ENCODE data around the gene ADGB. TPM values are rescaled to one million over a fixed set of nuclear protein-coding genes. Genes with fewer than 3 reads are reported as not detected.

Gene ADGB
- total and polyA plus RNA-seq, 4 donors, result 0.23 TPM; not detected in 3

DNA sequence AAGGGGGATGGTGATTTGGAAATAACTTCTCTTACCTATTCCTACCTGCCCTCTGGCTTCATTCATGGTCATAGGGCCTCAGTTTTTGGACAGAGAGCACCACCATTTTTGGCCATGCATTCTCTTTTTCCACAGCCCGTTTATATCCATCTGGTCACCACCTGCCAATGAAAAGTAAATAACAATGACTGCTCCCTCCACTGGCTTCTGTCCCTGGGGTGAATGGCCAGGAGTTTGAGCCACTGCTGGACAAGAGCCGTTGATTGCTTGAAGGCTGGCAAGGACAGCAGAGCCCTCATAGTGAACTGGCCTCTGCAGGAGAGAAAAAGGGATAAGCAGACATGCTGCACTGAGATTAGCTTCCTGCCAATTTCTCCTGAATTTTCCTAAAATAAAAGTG, 261.8 kb downstream of the ADGB start (continued):
- TF ChIP-seq ZBTB33 (IDR thresholded peaks at IDR 0.05) (peak; percentile 62), NR2F2 (IDR thresholded peaks at IDR 0.05) (no peak), GABPA (IDR thresholded peaks at IDR 0.05 in 1 of 2, conservative IDR thresholded peaks at IDR 0.05 in 1 of 2) (no peak), TAF1 (conservative IDR thresholded peaks at IDR 0.05) (no peak), RAD21 (IDR thresholded peaks at IDR 0.05) (peak; percentile 65 to 74), RXRA (IDR thresholded peaks at IDR 0.05) (peak; percentile 100)

DNA sequence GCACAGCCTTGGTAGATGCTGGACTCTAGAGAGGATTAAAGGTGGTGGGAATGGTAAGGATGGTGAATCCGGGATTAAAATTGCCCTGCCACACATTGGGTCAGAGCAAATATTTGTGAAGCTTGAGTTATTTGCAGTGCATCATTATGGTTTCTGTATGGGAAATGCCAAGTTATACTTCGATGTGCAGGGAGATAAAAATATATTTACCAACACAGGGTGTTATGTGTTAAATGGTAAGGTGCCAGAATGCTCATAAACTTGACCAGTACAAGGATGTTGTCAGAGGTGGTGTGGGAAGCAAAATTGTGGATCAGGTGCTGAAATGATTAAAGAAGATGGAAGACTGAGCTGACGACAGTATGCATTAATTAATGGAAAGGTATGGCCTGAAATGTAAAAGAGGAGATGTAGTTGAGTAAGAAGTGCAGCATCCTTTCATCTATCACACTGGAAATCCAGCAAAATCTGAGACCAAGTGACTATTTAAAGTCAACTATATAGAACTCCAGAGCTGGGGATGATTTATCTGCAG, 262.3 kb downstream of the ADGB start:
- peaks cover 0 to 32% (median 27%) of the 10 kb centered on the region in 4 donors for H3K4me1 ChIP-seq (ENCODE audit: control insufficient read depth in 4 of 4, insufficient read depth in 4 of 4, low read length in 3 of 4)
- no peaks in the 10 kb centered on the region for H3K36me3 ChIP-seq (ENCODE audit: control insufficient read depth in 4 of 4, insufficient read depth in 3 of 4, low read depth in 1 of 4, low read length in 3 of 4)
- no peak for TF ChIP-seq YY1 (IDR thresholded peaks at IDR 0.05)
- TF ChIP-seq MAX (IDR thresholded peaks at IDR 0.05), result no peak
- TF ChIP-seq REST (IDR thresholded peaks at IDR 0.05), result no peak
- TF ChIP-seq EGR1 (IDR thresholded peaks at IDR 0.05; ENCODE audit: low read depth in 2 of 2), result no peak
- no peak for TF ChIP-seq ZBTB33 (IDR thresholded peaks at IDR 0.05)
- TF ChIP-seq CTCF (IDR thresholded peaks at IDR 0.05; ENCODE audit: low read depth, low read length, missing input control), result no peak
- TF ChIP-seq HNF4A (conservative IDR thresholded peaks at IDR 0.05), result no peak
- no peak for TF ChIP-seq SP1 (IDR thresholded peaks at IDR 0.05)
- no peak for TF ChIP-seq FOXA1 (IDR thresholded peaks at IDR 0.05)
- no peak for TF ChIP-seq RXRA (IDR thresholded peaks at IDR 0.05)
- TF ChIP-seq FOXA2 (IDR thresholded peaks at IDR 0.05), result no peak
- TF ChIP-seq RAD21 (IDR thresholded peaks at IDR 0.05), result no peak
- TF ChIP-seq JUND (IDR thresholded peaks at IDR 0.05), result no peak
- TF ChIP-seq TAF1 (conservative IDR thresholded peaks at IDR 0.05), result no peak
- no peaks in the 10 kb centered on the region for H3K9me3 ChIP-seq (ENCODE audit: control insufficient read depth in 4 of 4, low read length in 3 of 4)
- no peak overlapping the region for H3K4me3 ChIP-seq (ENCODE audit: low read depth in 1 of 3, low read length in 3 of 3)
- H3K9ac ChIP-seq (ENCODE audit: low read depth in 1 of 2, low read length in 2 of 2), result no peak overlapping the region
- H3K27ac ChIP-seq (ENCODE audit: low read depth in 1 of 2, low read length in 2 of 2), result peak overlapping the region in 1 of 2 donors; percentile 28
- 45% methylated on average over 3 of the region's 3 CpGs for WGBS
- no peaks in the 10 kb centered on the region for H3K27me3 ChIP-seq (ENCODE audit: control insufficient read depth in 4 of 4, insufficient read depth in 4 of 4, low read length in 3 of 4)
- no peak for DNase-seq (ENCODE audit: low spot score)
